ENCODE measurements around the gene CNTN1.

The CNTN1 gene

DNA sequence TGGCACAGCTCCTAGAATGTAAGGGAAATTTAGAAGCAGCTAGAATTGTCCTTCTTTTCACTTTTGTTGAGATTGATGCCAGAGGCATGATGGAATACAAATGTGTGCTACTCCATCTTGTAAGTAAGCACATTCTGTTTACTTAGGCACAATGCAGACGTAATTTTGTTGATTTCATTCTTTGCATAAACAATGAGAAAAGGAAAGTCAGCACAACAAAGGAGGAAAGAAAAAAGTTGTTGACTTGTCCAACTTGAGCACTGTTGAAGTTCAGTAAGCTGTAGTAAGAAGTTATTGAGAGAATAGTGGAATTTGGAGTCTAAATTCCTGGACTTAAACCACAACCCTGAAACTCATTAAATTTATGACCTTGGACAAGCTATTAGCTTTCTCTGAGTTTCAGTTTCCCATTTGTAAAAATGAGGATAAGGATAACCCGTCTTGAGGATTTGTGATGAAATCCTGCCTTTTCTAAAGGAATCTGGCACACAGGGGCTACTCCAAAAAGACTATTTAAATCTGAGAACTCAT, 19.4 kb upstream of the CNTN1 start:
- H3K4me1 ChIP-seq (ENCODE audit: control extremely low read depth in 1 of 4, control insufficient read depth in 4 of 4, insufficient read depth in 4 of 4, low read length in 3 of 4) = no peaks in the 10 kb centered on the region
- WGBS (ENCODE audit: insufficient coverage) = 83% methylated on average over 1 of the region's 2 CpGs
- H3K36me3 ChIP-seq (ENCODE audit: control insufficient read depth in 4 of 4, insufficient read depth in 4 of 4, low read length in 3 of 4) = no peaks in the 10 kb centered on the region
- H3K4me3 ChIP-seq (ENCODE audit: control insufficient read depth in 1 of 7, extremely low read depth in 1 of 7, insufficient read depth in 4 of 7, low read depth in 2 of 7, low read length in 6 of 7) = no peak overlapping the region
- CTCF ChIA-PET = no interaction called here
- H3K9me3 ChIP-seq (ENCODE audit: control extremely low read depth in 1 of 5, control insufficient read depth in 4 of 5, insufficient read depth in 2 of 5, low read depth in 1 of 5, low read length in 4 of 5) = peaks cover 0 to 1% (median 0%) of the 10 kb centered on the region in 5 experiments
- H3K27ac ChIP-seq (ENCODE audit: insufficient read depth in 1 of 2, low read depth in 1 of 2, low read length in 2 of 2, poor library complexity in 1 of 2, severe bottlenecking in 2 of 2) = no peak overlapping the region
- POLR2A ChIA-PET = no interaction called here
- DNase-seq = no peak
- H3K27me3 ChIP-seq (replicated peaks in 2 of 5; ENCODE audit: control insufficient read depth in 4 of 5, insufficient read depth in 5 of 5, low read length in 4 of 5) = no peaks in the 10 kb centered on the region

DNA sequence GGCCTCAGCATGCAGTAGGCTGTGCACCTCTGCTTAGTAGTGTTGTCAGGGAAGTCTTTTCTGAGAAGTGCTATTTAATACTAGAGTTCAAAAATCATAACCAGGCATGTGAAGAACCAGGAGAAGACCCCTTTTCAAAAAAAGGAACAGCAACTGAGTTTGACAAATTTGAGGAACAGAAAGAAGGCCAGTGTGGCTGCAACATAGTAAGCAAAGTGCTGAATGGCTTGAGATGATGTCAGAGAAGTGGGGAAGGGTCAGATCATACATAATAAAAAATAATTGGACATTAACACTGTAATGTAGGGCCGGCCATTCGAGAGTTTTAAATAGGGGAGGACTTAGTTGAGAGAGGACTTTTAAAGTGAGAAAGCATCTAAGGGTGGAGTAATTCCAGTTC, 11.1 kb upstream of the CNTN1 start:
- peaks cover 0 to 1% (median 0%) of the 10 kb centered on the region in 5 experiments for H3K9me3 ChIP-seq (ENCODE audit: control extremely low read depth in 1 of 5, control insufficient read depth in 4 of 5, insufficient read depth in 2 of 5, low read depth in 1 of 5, low read length in 4 of 5)
- H3K4me3 ChIP-seq (ENCODE audit: control insufficient read depth in 1 of 7, extremely low read depth in 1 of 7, insufficient read depth in 4 of 7, low read depth in 2 of 7, low read length in 6 of 7) = no peak overlapping the region
- no peak for DNase-seq
- POLR2A ChIA-PET = no interaction called here
- no CpG with 5 or more reads among the region's 2 CpGs for WGBS (ENCODE audit: insufficient coverage)
- H3K27ac ChIP-seq (ENCODE audit: insufficient read depth in 1 of 2, low read depth in 1 of 2, low read length in 2 of 2, poor library complexity in 1 of 2, severe bottlenecking in 2 of 2) = no peak overlapping the region
- CTCF ChIA-PET = no interaction called here
- no peaks in the 10 kb centered on the region for H3K36me3 ChIP-seq (ENCODE audit: control insufficient read depth in 4 of 4, insufficient read depth in 4 of 4, low read length in 3 of 4)
- no peaks in the 10 kb centered on the region for H3K4me1 ChIP-seq (ENCODE audit: control extremely low read depth in 1 of 4, control insufficient read depth in 4 of 4, insufficient read depth in 4 of 4, low read length in 3 of 4)
- no peaks in the 10 kb centered on the region for H3K27me3 ChIP-seq (replicated peaks in 2 of 5; ENCODE audit: control insufficient read depth in 4 of 5, insufficient read depth in 5 of 5, low read length in 4 of 5)

DNA sequence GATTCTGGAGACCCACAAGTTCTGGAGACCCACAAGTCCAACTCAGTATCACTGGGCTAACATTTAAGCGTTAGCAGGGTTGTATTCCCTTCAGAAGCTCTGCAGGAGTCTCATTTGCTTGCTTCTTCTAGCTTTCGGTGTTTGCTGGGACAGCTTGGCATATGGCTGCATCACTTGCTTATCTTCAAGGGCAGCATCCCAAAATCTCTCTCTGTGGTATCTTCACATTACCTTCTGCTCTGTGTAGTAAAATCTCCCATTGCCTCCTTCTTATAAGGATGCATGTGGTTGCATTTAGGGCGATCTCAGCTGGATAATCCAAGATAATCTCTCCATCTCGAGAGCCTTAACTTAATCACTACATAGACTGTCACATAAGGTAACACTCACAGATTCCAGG, 7.3 kb upstream of the CNTN1 start:
- CTCF ChIA-PET = no interaction called here

DNA sequence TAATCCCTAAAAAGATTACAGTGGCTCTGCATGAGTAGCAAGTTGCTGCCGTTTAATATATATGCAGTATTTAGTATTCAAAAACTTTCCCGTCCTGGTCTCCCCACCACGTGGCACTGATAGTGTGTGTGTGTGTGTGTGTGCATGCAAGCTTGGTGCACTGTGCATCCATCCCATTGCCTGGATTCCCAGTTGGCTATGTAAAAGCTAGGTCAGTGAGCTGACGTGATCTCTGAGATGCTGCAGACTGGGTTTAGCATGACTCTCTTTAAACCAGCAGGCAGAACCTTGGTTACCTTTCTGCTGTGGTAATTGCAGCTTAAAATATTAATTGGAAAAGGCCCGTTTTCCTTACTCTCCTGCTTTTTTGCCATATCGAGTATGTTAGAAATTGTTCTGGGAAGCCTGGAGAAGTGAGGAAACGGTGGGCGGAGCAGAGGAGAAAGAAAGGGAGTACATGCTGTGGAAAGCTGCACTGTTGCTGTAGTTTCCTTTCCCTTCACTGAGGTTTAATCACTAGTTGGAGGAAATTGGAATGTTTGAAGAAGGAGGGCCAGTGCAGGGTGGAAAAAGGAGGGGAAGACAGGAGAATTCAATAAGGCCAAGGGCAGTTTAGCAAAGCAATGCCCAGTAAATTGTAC, 4.0 kb upstream of the CNTN1 start:
- Histone ChIP-seq H3K27me3 (replicated peaks in 2 of 5; ENCODE audit: control insufficient read depth in 4 of 5, insufficient read depth in 5 of 5, low read length in 4 of 5) (peaks cover 3 to 23% (median 9%) of the 10 kb centered on the region in 5 experiments), H3K4me1 (ENCODE audit: control extremely low read depth in 1 of 4, control insufficient read depth in 4 of 4, insufficient read depth in 4 of 4, low read length in 3 of 4) (peaks cover 0 to 15% (median 6%) of the 10 kb centered on the region in 4 experiments), H3K4me3 (ENCODE audit: control insufficient read depth in 1 of 7, extremely low read depth in 1 of 7, insufficient read depth in 4 of 7, low read depth in 2 of 7, low read length in 6 of 7) (no peak overlapping the region), H3K9me3 (ENCODE audit: control extremely low read depth in 1 of 5, control insufficient read depth in 4 of 5, insufficient read depth in 2 of 5, low read depth in 1 of 5, low read length in 4 of 5) (peaks cover 0 to under 1% (median 0%) of the 10 kb centered on the region in 5 experiments), H3K36me3 (ENCODE audit: control insufficient read depth in 4 of 4, insufficient read depth in 4 of 4, low read length in 3 of 4) (no peaks in the 10 kb centered on the region), H3K27ac (ENCODE audit: insufficient read depth in 1 of 2, low read depth in 1 of 2, low read length in 2 of 2, poor library complexity in 1 of 2, severe bottlenecking in 2 of 2) (no peak overlapping the region)
- ChIA-PET POLR2A (no interaction called here), CTCF (no interaction called here)
- 89% methylated on average over 6 of the region's 8 CpGs for WGBS (ENCODE audit: insufficient coverage)
- DNase-seq = no peak

More for the DNA sequence above, 7.3 kb upstream of the CNTN1 start:
- no peak overlapping the region for H3K27ac ChIP-seq (ENCODE audit: insufficient read depth in 1 of 2, low read depth in 1 of 2, low read length in 2 of 2, poor library complexity in 1 of 2, severe bottlenecking in 2 of 2)
- H3K9me3 ChIP-seq (ENCODE audit: control extremely low read depth in 1 of 5, control insufficient read depth in 4 of 5, insufficient read depth in 2 of 5, low read depth in 1 of 5, low read length in 4 of 5) = no peaks in the 10 kb centered on the region
- H3K4me3 ChIP-seq (ENCODE audit: control insufficient read depth in 1 of 7, extremely low read depth in 1 of 7, insufficient read depth in 4 of 7, low read depth in 2 of 7, low read length in 6 of 7) = no peak overlapping the region
- 84% methylated on average over 2 of the region's 4 CpGs for WGBS (ENCODE audit: insufficient coverage)
- POLR2A ChIA-PET = no interaction called here
- DNase-seq = no peak
- peaks cover 0 to 3% (median 0%) of the 10 kb centered on the region in 5 experiments for H3K27me3 ChIP-seq (replicated peaks in 2 of 5; ENCODE audit: control insufficient read depth in 4 of 5, insufficient read depth in 5 of 5, low read length in 4 of 5)
- no peaks in the 10 kb centered on the region for H3K36me3 ChIP-seq (ENCODE audit: control insufficient read depth in 4 of 4, insufficient read depth in 4 of 4, low read length in 3 of 4)
- no peaks in the 10 kb centered on the region for H3K4me1 ChIP-seq (ENCODE audit: control extremely low read depth in 1 of 4, control insufficient read depth in 4 of 4, insufficient read depth in 4 of 4, low read length in 3 of 4)

DNA sequence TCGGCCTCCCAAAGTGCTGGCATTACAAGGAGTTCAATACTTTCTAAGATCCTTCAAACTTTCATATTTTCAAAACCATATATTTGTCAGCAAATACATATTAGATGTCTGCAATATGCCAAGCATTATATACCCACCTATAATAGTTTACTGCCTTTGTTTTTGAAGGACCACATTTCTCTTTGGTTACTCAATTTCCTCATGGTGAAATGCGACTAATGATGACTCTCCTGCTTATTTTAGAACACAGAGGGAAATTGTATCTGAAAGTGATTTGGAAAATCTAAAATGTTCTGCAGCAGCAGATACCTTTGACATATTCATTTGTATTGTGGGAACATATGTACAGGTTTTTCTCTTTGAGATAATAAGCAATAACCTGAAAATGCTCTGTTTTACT, 2.7 kb upstream of the CNTN1 start:
- Histone ChIP-seq H3K9me3 (ENCODE audit: control extremely low read depth in 1 of 5, control insufficient read depth in 4 of 5, insufficient read depth in 2 of 5, low read depth in 1 of 5, low read length in 4 of 5) (peaks cover 0 to 2% (median 0%) of the 10 kb centered on the region in 5 experiments), H3K4me3 (ENCODE audit: control insufficient read depth in 1 of 7, extremely low read depth in 1 of 7, insufficient read depth in 4 of 7, low read depth in 2 of 7, low read length in 6 of 7) (no peak overlapping the region), H3K4me1 (ENCODE audit: control extremely low read depth in 1 of 4, control insufficient read depth in 4 of 4, insufficient read depth in 4 of 4, low read length in 3 of 4) (peaks cover 0 to 17% (median 7%) of the 10 kb centered on the region in 4 experiments), H3K36me3 (ENCODE audit: control insufficient read depth in 4 of 4, insufficient read depth in 4 of 4, low read length in 3 of 4) (no peaks in the 10 kb centered on the region), H3K27ac (ENCODE audit: insufficient read depth in 1 of 2, low read depth in 1 of 2, low read length in 2 of 2, poor library complexity in 1 of 2, severe bottlenecking in 2 of 2) (no peak overlapping the region), H3K27me3 (replicated peaks in 2 of 5; ENCODE audit: control insufficient read depth in 4 of 5, insufficient read depth in 5 of 5, low read length in 4 of 5) (peaks cover 11 to 36% (median 13%) of the 10 kb centered on the region in 5 experiments)
- DNase-seq = no peak
- CTCF ChIA-PET = no interaction called here
- 100% methylated on average over 1 of the region's 2 CpGs for WGBS (ENCODE audit: insufficient coverage)
- POLR2A ChIA-PET = no interaction called here

DNA sequence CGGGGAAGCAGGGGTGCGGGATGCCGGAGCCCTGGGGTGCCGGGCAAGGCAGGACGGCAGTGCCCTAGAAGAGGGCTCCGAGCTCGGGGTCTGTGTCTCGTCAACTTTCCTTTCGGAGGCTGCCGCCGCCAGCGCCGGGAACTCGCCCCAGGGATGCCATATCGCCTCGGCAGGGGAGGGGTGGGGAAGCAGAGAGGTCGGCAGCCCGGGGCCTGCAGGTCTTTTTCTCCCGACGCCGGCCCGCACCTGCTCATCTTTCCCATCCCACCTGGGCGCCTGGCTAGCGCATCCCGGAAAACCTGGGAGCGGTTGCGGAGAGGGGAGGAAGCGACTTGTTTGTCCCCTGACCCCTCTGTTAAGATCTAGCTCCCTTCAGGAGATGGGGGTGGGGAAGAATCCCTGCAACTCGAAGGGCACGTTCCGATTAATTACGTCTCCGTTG, 547 bp downstream of the CNTN1 start:
- Histone ChIP-seq H3K9me3 (ENCODE audit: control extremely low read depth in 1 of 5, control insufficient read depth in 4 of 5, insufficient read depth in 2 of 5, low read depth in 1 of 5, low read length in 4 of 5) (peaks cover 0 to 2% (median 0%) of the 10 kb centered on the region in 5 experiments), H3K36me3 (ENCODE audit: control insufficient read depth in 4 of 4, insufficient read depth in 4 of 4, low read length in 3 of 4) (no peaks in the 10 kb centered on the region), H3K27ac (ENCODE audit: insufficient read depth in 1 of 2, low read depth in 1 of 2, low read length in 2 of 2, poor library complexity in 1 of 2, severe bottlenecking in 2 of 2) (no peak overlapping the region), H3K4me1 (ENCODE audit: control extremely low read depth in 1 of 4, control insufficient read depth in 4 of 4, insufficient read depth in 4 of 4, low read length in 3 of 4) (peaks cover 0 to 17% (median 7%) of the 10 kb centered on the region in 4 experiments), H3K4me3 (ENCODE audit: control insufficient read depth in 1 of 7, extremely low read depth in 1 of 7, insufficient read depth in 4 of 7, low read depth in 2 of 7, low read length in 6 of 7) (peak overlapping the region in 6 of 7 experiments; percentile 52 to 79 (median 68)), H3K27me3 (replicated peaks in 2 of 5; ENCODE audit: control insufficient read depth in 4 of 5, insufficient read depth in 5 of 5, low read length in 4 of 5) (peaks cover 11 to 46% (median 16%) of the 10 kb centered on the region in 5 experiments)
- 0% methylated on average over 14 of the region's 33 CpGs for WGBS (ENCODE audit: insufficient coverage)
- ChIA-PET POLR2A (no interaction called here), CTCF (no interaction called here)
- peak in 1 of 3 donors; percentile 9 for DNase-seq

DNA sequence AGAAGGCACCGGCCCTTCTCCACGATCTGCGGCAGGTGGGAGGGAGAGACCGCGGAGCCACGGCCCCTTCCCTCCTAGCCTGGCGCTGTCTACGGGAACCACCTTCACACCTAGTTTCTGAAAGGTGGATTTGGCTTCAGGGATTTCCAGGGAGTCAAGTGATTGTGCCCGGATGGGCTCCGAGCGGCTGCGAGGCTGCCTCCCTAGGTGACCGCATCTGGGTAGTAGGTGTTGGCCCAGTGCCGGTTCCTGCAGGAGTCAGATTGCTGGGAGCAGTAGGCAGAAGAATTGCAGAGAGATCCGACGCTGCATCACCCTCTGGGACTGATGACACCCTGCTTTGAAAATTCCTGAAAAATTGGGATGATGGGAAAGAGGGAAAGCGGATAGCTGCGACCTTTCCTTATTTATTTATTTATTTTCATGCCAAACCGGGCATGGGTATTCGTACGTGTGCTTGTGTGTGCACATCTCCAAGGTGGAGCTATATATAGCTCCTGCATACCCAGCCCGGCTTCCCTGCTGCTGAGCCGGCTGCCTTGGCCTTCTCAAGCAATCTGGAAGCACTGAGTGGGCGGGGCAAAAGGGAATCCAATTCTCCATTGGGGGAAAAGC, 1.1 kb downstream of the CNTN1 start:
- H3K27me3 ChIP-seq (replicated peaks in 2 of 5; ENCODE audit: control insufficient read depth in 4 of 5, insufficient read depth in 5 of 5, low read length in 4 of 5) = peaks cover 11 to 44% (median 16%) of the 10 kb centered on the region in 5 experiments
- 17% methylated on average over 12 of the region's 24 CpGs for WGBS (ENCODE audit: insufficient coverage)
- no peaks in the 10 kb centered on the region for H3K36me3 ChIP-seq (ENCODE audit: control insufficient read depth in 4 of 4, insufficient read depth in 4 of 4, low read length in 3 of 4)
- H3K4me3 ChIP-seq (ENCODE audit: control insufficient read depth in 1 of 7, extremely low read depth in 1 of 7, insufficient read depth in 4 of 7, low read depth in 2 of 7, low read length in 6 of 7) = peak overlapping the region in 5 of 7 experiments; percentile 54 to 79 (median 69)
- H3K9me3 ChIP-seq (ENCODE audit: control extremely low read depth in 1 of 5, control insufficient read depth in 4 of 5, insufficient read depth in 2 of 5, low read depth in 1 of 5, low read length in 4 of 5) = peaks cover 0 to 2% (median 0%) of the 10 kb centered on the region in 5 experiments
- CTCF ChIA-PET = no interaction called here
- peak in 2 of 3 donors; percentile 14 to 27 for DNase-seq
- H3K27ac ChIP-seq (ENCODE audit: insufficient read depth in 1 of 2, low read depth in 1 of 2, low read length in 2 of 2, poor library complexity in 1 of 2, severe bottlenecking in 2 of 2) = no peak overlapping the region
- peaks cover 0 to 17% (median 7%) of the 10 kb centered on the region in 4 experiments for H3K4me1 ChIP-seq (ENCODE audit: control extremely low read depth in 1 of 4, control insufficient read depth in 4 of 4, insufficient read depth in 4 of 4, low read length in 3 of 4)
- POLR2A ChIA-PET = no interaction called here

All from common myeloid progenitor, CD34-positive (primary cell).